ENCODE results near the gene PTPRT. TPM values are rescaled to one million over a fixed set of nuclear protein-coding genes. Genes with fewer than 3 reads are reported as not detected.
"Not testable (repeated sequence)": the region's sequence is repeated elsewhere in the genome, so short reads cannot be mapped to it uniquely, and the experiment has no call there.

The PTPRT gene
- total RNA-seq, 1 donor from 2014 or later: not detected

GRCh38 chr20:42902509-42902908 is 287.2 kb downstream of the PTPRT start:
- no peak for DNase-seq

- no peak for DNase-seq
Measured at GRCh38 chr20:42901689-42902440, 287.8 kb downstream of the PTPRT start.

- not testable (repeated sequence) for DNase-seq
Measured at GRCh38 chr20:42900764-42901163, 288.9 kb downstream of the PTPRT start.

- no peak for DNase-seq
Measured at GRCh38 chr20:42895020-42895419, 294.7 kb downstream of the PTPRT start.

- no peak for DNase-seq
Measured at GRCh38 chr20:42894483-42894882, 295.2 kb downstream of the PTPRT start.

GRCh38 chr20:42889517-42889916 is 300.2 kb downstream of the PTPRT start:
- no peak for DNase-seq

GRCh38 chr20:42887281-42887680 is 302.4 kb downstream of the PTPRT start:
- DNase-seq: no peak

- no peak for DNase-seq
Measured at GRCh38 chr20:42886801-42887200, 302.9 kb downstream of the PTPRT start.

- DNase-seq: no peak
Measured at GRCh38 chr20:42886046-42886445, 303.7 kb downstream of the PTPRT start.

GRCh38 chr20:42875581-42875980 is 314.1 kb downstream of the PTPRT start:
- no peak for DNase-seq

- DNase-seq: no peak
Measured at GRCh38 chr20:42873259-42873658, 316.4 kb downstream of the PTPRT start.

- no peak for DNase-seq
Measured at GRCh38 chr20:42864116-42864515, 325.6 kb downstream of the PTPRT start.

GRCh38 chr20:42862446-42862845 is 327.3 kb downstream of the PTPRT start:
- no peak for DNase-seq

GRCh38 chr20:42857446-42857845 is 332.3 kb downstream of the PTPRT start:
- DNase-seq: no peak

GRCh38 chr20:42855896-42856295 is 333.8 kb downstream of the PTPRT start:
- no peak for DNase-seq

- DNase-seq: no peak
Measured at GRCh38 chr20:42852691-42853090, 337.0 kb downstream of the PTPRT start.

GRCh38 chr20:42846784-42847490 is 342.8 kb downstream of the PTPRT start:
- no peak for DNase-seq

GRCh38 chr20:42844751-42845150 is 345.0 kb downstream of the PTPRT start:
- no peak for DNase-seq

GRCh38 chr20:42837456-42837855 is 352.2 kb downstream of the PTPRT start:
- DNase-seq: no peak

GRCh38 chr20:42836339-42836738 is 353.4 kb downstream of the PTPRT start:
- DNase-seq: no peak

- no peak for DNase-seq
Measured at GRCh38 chr20:42807876-42808275, 381.8 kb downstream of the PTPRT start.

- DNase-seq: no peak
Measured at GRCh38 chr20:42795111-42795695, 394.5 kb downstream of the PTPRT start.

- DNase-seq: no peak
Measured at GRCh38 chr20:42792052-42792451, 397.7 kb downstream of the PTPRT start.

GRCh38 chr20:42790111-42790510 is 399.6 kb downstream of the PTPRT start:
- DNase-seq: no peak

All from dermis blood vessel endothelial cell (primary cell).